ENCODE results near the gene PRR23B.

- TF ChIP-seq POLR2AphosphoS5 (IDR thresholded peaks at IDR 0.05; ENCODE audit: low read depth, low read length) (no peak), TAF1 (IDR thresholded peaks at IDR 0.05; ENCODE audit: borderline replicate concordance, insufficient read depth, low read length) (no peak), REST (IDR thresholded peaks at IDR 0.05; ENCODE audit: insufficient read depth in 1 of 2, low read depth in 2 of 2, low read length in 2 of 2) (no peak), FOXP2 (optimal IDR thresholded peaks at IDR 0.05; ENCODE audit: borderline replicate concordance, extremely low read depth, extremely low read length, insufficient read depth) (no peak), SIN3A (IDR thresholded peaks at IDR 0.05; ENCODE audit: borderline replicate concordance, insufficient read depth, low read length) (no peak)
Observed at GRCh38 chr3:138985932-138986331, 34.8 kb downstream of the PRR23B start.

Measured in PFSK-1 (cell line).